SU-DHL-6 (cell line): ENCODE measurements around the gene P3H1.

Experiments
- CTCF ChIP-seq: fragments of 200-600 bp; sonication (generic); IDR thresholded peaks from one replicate; pipeline ENCODE4 v1.5.1; 2017; ENCODE audit warnings: antibody characterized with exemption, mild to moderate bottlenecking, low read length, moderate library complexity; ENCODE audit not compliant: insufficient read depth, poor library complexity, severe bottlenecking
- EZH2phosphoT487 ChIP-seq: fragments of 200-600 bp; sonication (generic), shearing (Covaris generic); conservative IDR thresholded peaks from 2 replicates; pipeline ENCODE4 v1.6.1; 2018; ENCODE audit warnings: mild to moderate bottlenecking, antibody characterized with exemption, low read length, moderate library complexity, mixed read lengths

DNA sequence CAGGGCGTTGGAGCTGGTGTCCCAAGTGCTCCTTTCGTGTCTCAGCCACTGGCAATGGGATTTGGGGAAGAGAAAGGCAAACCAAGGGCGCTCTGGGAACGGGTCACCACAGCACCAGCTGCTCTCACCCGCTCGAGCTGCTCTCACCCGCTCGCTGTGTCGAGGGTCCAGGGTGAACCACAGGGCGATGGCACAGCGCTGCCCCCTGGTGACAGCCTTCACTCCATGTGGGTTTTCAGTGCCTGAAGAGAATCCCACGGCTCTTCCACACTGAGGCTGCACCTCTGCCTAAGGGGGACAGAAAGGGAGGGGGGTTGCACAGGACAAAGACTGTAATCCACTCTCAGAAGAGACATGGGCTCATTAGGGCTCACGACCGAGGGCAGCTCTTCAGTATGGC is 19.7 kb downstream of the P3H1 start:
- TF ChIP-seq CTCF = peak; percentile 30
- no peak for TF ChIP-seq EZH2phosphoT487
